Measurements from ENCODE around the gene OBSCN. TPM values are rescaled to one million over a fixed set of nuclear protein-coding genes. Genes with fewer than 3 reads are reported as not detected.

The OBSCN gene
- total RNA-seq, 1 donor from 2014 or later = 28.6 TPM

DNA sequence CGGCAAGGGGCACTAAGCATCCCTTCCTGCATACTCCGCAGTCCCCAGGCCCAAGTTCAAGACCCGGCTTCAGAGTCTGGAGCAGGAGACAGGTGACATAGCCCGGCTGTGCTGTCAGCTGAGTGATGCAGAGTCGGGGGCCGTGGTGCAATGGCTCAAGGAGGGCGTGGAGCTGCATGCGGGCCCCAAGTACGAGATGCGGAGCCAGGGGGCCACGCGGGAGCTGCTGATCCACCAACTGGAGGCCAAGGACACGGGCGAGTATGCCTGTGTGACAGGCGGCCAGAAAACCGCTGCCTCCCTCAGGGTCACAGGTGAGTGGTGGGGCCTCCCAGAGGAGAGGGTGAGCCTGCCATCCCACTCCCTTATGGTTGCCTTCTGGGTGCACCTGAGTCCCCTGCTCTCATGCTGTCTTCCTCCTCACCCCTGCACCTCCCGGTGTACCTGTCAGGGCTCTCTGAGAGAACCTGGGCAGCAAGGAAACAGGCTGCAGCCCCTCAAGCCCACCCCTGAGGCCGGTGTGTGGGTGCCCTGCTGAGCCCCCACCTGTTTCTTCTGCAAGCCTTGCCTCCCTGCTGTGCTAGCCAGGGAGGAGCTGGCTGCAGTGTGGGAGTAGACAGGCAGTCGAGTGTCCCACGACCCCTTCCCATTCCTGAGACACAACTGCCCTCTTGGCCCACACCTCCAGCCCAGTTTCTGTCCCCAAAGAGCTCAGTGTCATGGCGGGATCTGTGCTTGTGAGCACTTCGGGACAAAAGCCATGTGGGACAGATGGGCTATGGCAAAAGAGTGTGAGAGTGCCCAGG, 99.6 kb downstream of the OBSCN start:
- TF ChIP-seq, protein P1, sequence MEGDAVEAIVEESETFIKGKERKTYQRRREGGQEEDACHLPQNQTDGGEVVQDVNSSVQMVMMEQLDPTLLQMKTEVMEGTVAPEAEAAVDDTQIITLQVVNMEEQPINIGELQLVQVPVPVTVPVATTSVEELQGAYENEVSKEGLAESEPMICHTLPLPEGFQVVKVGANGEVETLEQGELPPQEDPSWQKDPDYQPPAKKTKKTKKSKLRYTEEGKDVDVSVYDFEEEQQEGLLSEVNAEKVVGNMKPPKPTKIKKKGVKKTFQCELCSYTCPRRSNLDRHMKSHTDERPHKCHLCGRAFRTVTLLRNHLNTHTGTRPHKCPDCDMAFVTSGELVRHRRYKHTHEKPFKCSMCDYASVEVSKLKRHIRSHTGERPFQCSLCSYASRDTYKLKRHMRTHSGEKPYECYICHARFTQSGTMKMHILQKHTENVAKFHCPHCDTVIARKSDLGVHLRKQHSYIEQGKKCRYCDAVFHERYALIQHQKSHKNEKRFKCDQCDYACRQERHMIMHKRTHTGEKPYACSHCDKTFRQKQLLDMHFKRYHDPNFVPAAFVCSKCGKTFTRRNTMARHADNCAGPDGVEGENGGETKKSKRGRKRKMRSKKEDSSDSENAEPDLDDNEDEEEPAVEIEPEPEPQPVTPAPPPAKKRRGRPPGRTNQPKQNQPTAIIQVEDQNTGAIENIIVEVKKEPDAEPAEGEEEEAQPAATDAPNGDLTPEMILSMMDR (IDR thresholded peaks at IDR 0.05) = no peak
- H3K27ac ChIP-seq = no peak overlapping the region
- peak in 1 of 2 donors; percentile 58 for DNase-seq (ENCODE audit: low spot score in 2 of 2)
- H3K4me3 ChIP-seq = no peak overlapping the region
- no peaks in the 10 kb centered on the region for H3K4me1 ChIP-seq
- H3K9me3 ChIP-seq = peaks cover 8 to 14% of the 10 kb centered on the region in 2 donors
- H3K36me3 ChIP-seq = no peaks in the 10 kb centered on the region
- no peaks in the 10 kb centered on the region for H3K27me3 ChIP-seq
- intact Hi-C loops (cut with DNase I) = no loop called here

DNA sequence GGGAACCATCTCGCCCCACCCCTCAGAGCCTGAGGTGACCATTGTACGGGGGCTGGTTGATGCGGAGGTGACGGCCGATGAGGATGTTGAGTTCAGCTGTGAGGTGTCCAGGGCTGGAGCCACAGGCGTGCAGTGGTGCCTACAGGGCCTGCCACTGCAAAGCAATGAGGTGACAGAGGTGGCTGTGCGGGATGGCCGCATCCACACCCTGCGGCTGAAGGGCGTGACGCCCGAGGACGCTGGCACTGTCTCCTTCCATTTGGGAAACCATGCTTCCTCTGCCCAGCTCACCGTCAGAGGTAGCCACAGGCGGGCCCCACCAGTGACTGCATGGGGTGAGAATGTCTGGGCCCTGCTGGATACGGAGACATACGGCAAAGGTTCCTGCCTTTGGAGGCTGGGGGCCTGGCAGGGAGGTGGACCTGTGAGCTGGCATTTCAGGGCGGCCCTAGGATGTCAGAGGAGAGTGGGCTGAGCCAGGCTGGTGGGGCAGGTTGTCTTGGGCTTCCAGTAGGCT, 100.3 kb downstream of the OBSCN start:
- Histone ChIP-seq H3K4me1 (no peaks in the 10 kb centered on the region), H3K9me3 (peaks cover 7% of the 10 kb centered on the region in 2 donors), H3K27ac (no peak overlapping the region), H3K36me3 (no peaks in the 10 kb centered on the region), H3K4me3 (no peak overlapping the region), H3K27me3 (no peaks in the 10 kb centered on the region)
- TF ChIP-seq, protein P1 (IDR thresholded peaks at IDR 0.05) = no peak
- intact Hi-C loops (cut with DNase I) = no loop called here
- peak in 1 of 2 donors; percentile 60 for DNase-seq (ENCODE audit: low spot score in 2 of 2)

DNA sequence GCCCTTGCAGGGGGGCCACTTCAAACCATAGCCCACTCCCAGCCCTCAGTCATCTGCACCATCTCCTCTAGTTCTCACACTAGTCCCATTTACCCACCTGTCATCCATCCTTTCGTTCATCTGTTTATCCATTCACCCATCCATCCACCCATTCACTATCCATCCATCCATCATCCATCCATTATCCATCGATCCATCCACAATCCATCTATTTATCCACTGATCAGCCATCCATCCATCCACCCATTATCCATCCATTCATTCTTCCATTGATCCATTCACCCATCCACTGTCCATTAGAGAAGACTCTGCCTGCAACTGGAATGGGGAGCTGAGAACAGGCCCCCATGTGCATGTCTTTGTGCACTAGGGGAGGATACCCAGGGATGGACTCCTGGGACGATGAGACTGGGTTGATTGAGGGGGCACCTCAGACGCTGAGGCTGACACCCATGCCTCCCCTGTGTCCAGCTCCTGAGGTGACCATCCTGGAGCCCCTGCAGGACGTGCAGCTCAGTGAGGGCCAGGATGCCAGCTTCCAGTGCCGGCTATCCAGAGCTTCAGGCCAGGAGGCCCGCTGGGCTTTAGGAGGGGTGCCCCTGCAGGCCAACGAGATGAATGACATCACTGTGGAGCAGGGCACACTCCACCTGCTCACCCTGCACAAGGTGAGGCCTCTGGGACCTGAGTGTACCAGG, 100.9 kb downstream of the OBSCN start:
- Histone ChIP-seq H3K4me1 (no peaks in the 10 kb centered on the region), H3K27me3 (no peaks in the 10 kb centered on the region), H3K9me3 (peaks cover 7% of the 10 kb centered on the region in 2 donors), H3K36me3 (no peaks in the 10 kb centered on the region), H3K27ac (no peak overlapping the region), H3K4me3 (no peak overlapping the region)
- TF ChIP-seq, protein P1 (IDR thresholded peaks at IDR 0.05) = no peak
- intact Hi-C loops (cut with DNase I) = no loop called here
- no peak for DNase-seq (ENCODE audit: low spot score in 2 of 2)

- Histone ChIP-seq H3K9me3 (peaks cover 7% of the 10 kb centered on the region in 2 donors), H3K36me3 (no peaks in the 10 kb centered on the region), H3K27me3 (no peaks in the 10 kb centered on the region), H3K4me1 (no peaks in the 10 kb centered on the region), H3K27ac (no peak overlapping the region), H3K4me3 (no peak overlapping the region)
- TF ChIP-seq, protein P1 (IDR thresholded peaks at IDR 0.05) = no peak
- intact Hi-C loops (cut with DNase I) = no loop called here
- peak in 1 of 2 donors; percentile 50 for DNase-seq (ENCODE audit: low spot score in 2 of 2)
Measured at GRCh38 chr1:228309326-228310067, 101.7 kb downstream of the OBSCN start.

- Histone ChIP-seq H3K9me3 (peaks cover 7% of the 10 kb centered on the region in 2 donors), H3K4me1 (no peaks in the 10 kb centered on the region), H3K36me3 (no peaks in the 10 kb centered on the region), H3K27ac (no peak overlapping the region), H3K27me3 (no peaks in the 10 kb centered on the region), H3K4me3 (no peak overlapping the region)
- intact Hi-C loops (cut with DNase I) = no loop called here
- DNase-seq (ENCODE audit: low spot score in 2 of 2) = no peak
- TF ChIP-seq, protein P1 (IDR thresholded peaks at IDR 0.05) = no peak
Measured at GRCh38 chr1:228310162-228310792, 102.4 kb downstream of the OBSCN start.
